Tibial nerve (tissue), 3 donors: ENCODE results near the gene FOSL2.

ENCODE experiments used
- POLR2A ChIP-seq, 2 donors: fragments of 450-650 bp; IDR thresholded peaks; one replicate each; pipeline ENCODE4 v1.6.1; 2017; ENCODE audit warnings: antibody characterized with exemption in 2 of 2, mild to moderate bottlenecking in 2 of 2, moderate library complexity in 2 of 2
- TF ChIP-seq, protein P1 (sequence below), 5 experiments: fragments of 200-600 bp in 3 of 5; fragments of 450-650 bp in 2 of 5; sonication (generic) in 3 of 5; IDR thresholded peaks; one replicate each; pipeline ENCODE4 v1.5.1; 2016 to 2019; ENCODE audit warnings: antibody characterized with exemption in 5 of 5, mild to moderate bottlenecking in 3 of 5, moderate library complexity in 2 of 5

DNA sequence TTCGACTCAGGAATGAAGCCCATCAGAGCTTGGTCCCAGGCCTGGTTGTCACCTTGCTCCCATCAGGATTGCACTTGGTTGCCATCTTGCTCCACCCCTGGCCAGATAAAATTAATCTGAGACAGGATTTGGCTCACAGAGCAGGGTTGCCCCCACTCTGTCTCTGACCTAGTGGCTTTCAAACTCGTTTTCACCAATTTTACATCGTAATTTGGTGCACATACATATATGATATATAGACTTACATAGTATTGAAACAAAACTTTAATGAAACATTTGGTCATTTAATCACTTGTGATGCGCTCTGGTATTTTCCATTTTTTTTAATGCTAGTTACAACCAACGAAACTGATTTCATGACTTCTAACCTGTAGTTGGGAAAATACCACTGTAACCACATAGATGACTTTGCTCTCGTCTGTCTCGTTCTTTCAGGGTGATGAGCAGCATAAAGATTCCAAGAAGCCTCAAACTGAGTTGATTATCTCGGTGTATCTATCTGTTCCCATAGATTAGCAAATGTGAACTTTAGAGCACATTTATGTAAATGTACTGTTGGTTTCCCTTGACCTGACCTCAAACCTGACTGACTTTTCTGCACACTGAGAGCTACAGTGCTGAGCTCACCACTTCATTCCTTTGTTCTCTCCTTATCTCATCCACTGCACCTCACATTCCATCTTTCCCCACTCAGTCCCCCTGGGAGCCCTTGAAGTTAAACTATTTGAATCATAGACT is 72.7 kb downstream of the FOSL2 start:
- TF ChIP-seq, protein P1, sequence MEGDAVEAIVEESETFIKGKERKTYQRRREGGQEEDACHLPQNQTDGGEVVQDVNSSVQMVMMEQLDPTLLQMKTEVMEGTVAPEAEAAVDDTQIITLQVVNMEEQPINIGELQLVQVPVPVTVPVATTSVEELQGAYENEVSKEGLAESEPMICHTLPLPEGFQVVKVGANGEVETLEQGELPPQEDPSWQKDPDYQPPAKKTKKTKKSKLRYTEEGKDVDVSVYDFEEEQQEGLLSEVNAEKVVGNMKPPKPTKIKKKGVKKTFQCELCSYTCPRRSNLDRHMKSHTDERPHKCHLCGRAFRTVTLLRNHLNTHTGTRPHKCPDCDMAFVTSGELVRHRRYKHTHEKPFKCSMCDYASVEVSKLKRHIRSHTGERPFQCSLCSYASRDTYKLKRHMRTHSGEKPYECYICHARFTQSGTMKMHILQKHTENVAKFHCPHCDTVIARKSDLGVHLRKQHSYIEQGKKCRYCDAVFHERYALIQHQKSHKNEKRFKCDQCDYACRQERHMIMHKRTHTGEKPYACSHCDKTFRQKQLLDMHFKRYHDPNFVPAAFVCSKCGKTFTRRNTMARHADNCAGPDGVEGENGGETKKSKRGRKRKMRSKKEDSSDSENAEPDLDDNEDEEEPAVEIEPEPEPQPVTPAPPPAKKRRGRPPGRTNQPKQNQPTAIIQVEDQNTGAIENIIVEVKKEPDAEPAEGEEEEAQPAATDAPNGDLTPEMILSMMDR (IDR thresholded peaks at IDR 0.05): no peak
- no peak for TF ChIP-seq POLR2A (IDR thresholded peaks at IDR 0.05)
